ENCODE data around the gene TTC7B. TPM values are rescaled to one million over a fixed set of nuclear protein-coding genes. Genes with fewer than 3 reads are reported as not detected.
"Not testable (repeated sequence)": the region's sequence is repeated elsewhere in the genome, so short reads cannot be mapped to it uniquely, and the experiment has no call there.

Gene TTC7B
- total and polyA plus RNA-seq, 7 donors = 18.9 to 97.0 (median 59.0) TPM

- 1 to 2% (median 1%) methylated on average over 42 of the region's 42 CpGs for WGBS, 3 donors
- DNase-seq = peak; percentile 94 to 96
- intact Hi-C loops (cut with DNase I) = no loop called here
- peak overlapping the region; percentile 65 for H3K4me3 ChIP-seq
- H3K9me3 ChIP-seq = no peaks in the 10 kb centered on the region
- no peaks in the 10 kb centered on the region for H3K36me3 ChIP-seq (ENCODE audit: insufficient read depth in 1 of 2, low read depth in 1 of 2)
- TF ChIP-seq, protein P1, sequence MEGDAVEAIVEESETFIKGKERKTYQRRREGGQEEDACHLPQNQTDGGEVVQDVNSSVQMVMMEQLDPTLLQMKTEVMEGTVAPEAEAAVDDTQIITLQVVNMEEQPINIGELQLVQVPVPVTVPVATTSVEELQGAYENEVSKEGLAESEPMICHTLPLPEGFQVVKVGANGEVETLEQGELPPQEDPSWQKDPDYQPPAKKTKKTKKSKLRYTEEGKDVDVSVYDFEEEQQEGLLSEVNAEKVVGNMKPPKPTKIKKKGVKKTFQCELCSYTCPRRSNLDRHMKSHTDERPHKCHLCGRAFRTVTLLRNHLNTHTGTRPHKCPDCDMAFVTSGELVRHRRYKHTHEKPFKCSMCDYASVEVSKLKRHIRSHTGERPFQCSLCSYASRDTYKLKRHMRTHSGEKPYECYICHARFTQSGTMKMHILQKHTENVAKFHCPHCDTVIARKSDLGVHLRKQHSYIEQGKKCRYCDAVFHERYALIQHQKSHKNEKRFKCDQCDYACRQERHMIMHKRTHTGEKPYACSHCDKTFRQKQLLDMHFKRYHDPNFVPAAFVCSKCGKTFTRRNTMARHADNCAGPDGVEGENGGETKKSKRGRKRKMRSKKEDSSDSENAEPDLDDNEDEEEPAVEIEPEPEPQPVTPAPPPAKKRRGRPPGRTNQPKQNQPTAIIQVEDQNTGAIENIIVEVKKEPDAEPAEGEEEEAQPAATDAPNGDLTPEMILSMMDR (IDR thresholded peaks at IDR 0.05) = no peak
- H3K4me1 ChIP-seq = no peaks in the 10 kb centered on the region
- H3K27me3 ChIP-seq (ENCODE audit: insufficient read depth in 3 of 3, low read length in 2 of 3) = no peaks in the 10 kb centered on the region
- ATAC-seq = peak; percentile 99 to 100 (median 100)
- H3K27ac ChIP-seq = peak overlapping the region; percentile 86
These were observed 11.8 kb upstream of the TTC7B start for GRCh38 chr14:90827919-90828610.

DNA sequence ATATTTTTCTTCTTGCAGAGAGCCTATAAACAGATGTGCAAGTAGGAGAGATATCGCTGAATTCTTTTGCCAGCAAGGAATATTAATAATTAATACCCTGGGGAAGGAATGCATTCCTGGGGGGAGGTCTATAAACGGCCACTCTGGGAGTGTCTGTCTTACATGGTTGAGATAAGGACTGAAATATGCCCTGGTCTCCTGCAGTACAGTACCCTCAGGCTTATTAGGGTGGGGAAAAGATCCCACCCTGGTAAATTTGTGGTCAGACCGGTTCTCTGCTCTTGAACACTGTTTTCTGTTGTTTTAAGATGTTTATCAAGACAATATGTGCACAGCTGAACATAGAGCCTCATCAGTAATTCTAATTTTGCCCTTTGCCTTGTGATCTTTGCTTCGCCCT lies 7.3 kb upstream of the TTC7B start:
- DNase-seq; H3K36me3 ChIP-seq (ENCODE audit: insufficient read depth in 1 of 2, low read depth in 1 of 2); H3K4me1 ChIP-seq; ATAC-seq; H3K4me3 ChIP-seq; H3K27ac ChIP-seq; intact Hi-C loops (cut with DNase I); H3K9me3 ChIP-seq; H3K27me3 ChIP-seq (ENCODE audit: insufficient read depth in 3 of 3, low read length in 2 of 3): not testable (repeated sequence)
- 69 to 77% (median 74%) methylated on average over 4 of the region's 4 CpGs for WGBS, 3 donors

GRCh38 chr14:90820958-90821357 lies 4.7 kb upstream of the TTC7B start:
- TF ChIP-seq, protein P1 (IDR thresholded peaks at IDR 0.05) = no peak
- ATAC-seq (peak in 1 of 4 donors; percentile 48), DNase-seq (no peak)
- Histone ChIP-seq H3K27ac (no peak overlapping the region), H3K4me3 (no peak overlapping the region), H3K36me3 (ENCODE audit: insufficient read depth in 1 of 2, low read depth in 1 of 2) (no peaks in the 10 kb centered on the region), H3K27me3 (ENCODE audit: insufficient read depth in 3 of 3, low read length in 2 of 3) (no peaks in the 10 kb centered on the region), H3K9me3 (no peaks in the 10 kb centered on the region), H3K4me1 (no peaks in the 10 kb centered on the region)
- intact Hi-C loops (cut with DNase I) = no loop called here
- 55 to 64% (median 58%) methylated on average over 11 of the region's 11 CpGs for WGBS, 3 donors

- no peaks in the 10 kb centered on the region for H3K9me3 ChIP-seq
- intact Hi-C loops (cut with DNase I) = loop anchor here in 1 of 2 donors (5.0 kb wide), 1 partner anchor 58 kb away; no protein-coding TSS in a partner anchor
- WGBS, 3 donors = 80 to 86% (median 80%) methylated on average over 5 of the region's 5 CpGs
- no peak for DNase-seq
- TF ChIP-seq, protein P1 (IDR thresholded peaks at IDR 0.05) = no peak
- peaks cover 3% of the 10 kb centered on the region for H3K4me1 ChIP-seq
- no peak for ATAC-seq
- no peaks in the 10 kb centered on the region for H3K36me3 ChIP-seq (ENCODE audit: insufficient read depth in 1 of 2, low read depth in 1 of 2)
- no peak overlapping the region for H3K4me3 ChIP-seq
- no peak overlapping the region for H3K27ac ChIP-seq
- no peaks in the 10 kb centered on the region for H3K27me3 ChIP-seq (ENCODE audit: insufficient read depth in 3 of 3, low read length in 2 of 3)
These were observed 3.6 kb upstream of the TTC7B start for GRCh38 chr14:90819734-90820393.

DNA sequence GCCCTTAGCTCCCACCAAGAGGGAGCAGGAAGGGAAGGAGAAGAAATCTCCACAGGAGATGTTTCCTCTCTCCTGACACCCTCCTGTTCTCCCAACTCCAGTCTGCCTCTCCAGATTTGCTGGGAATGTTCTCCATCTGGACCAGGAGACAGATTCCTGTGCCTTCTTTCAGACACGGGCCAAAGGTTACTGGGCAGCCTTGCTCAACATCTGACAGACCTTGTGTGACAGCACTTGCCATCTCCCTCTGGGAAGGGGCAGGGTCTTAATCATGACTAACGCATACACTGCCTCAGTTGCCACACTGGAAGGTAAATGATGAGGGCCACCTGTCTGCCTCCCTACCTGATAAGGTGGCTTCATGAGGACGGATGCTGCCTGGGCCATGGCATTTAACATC lies 2.5 kb upstream of the TTC7B start:
- Histone ChIP-seq H3K27ac (no peak overlapping the region), H3K9me3 (no peaks in the 10 kb centered on the region), H3K4me1 (peaks cover 4% of the 10 kb centered on the region), H3K36me3 (ENCODE audit: insufficient read depth in 1 of 2, low read depth in 1 of 2) (no peaks in the 10 kb centered on the region), H3K27me3 (ENCODE audit: insufficient read depth in 3 of 3, low read length in 2 of 3) (no peaks in the 10 kb centered on the region), H3K4me3 (no peak overlapping the region)
- WGBS, 3 donors = 80 to 87% (median 80%) methylated on average over 3 of the region's 3 CpGs
- TF ChIP-seq, protein P1 (IDR thresholded peaks at IDR 0.05) = no peak
- intact Hi-C loops (cut with DNase I) = loop anchor here in 1 of 2 donors (5.0 kb wide), 1 partner anchor 56 kb away; no protein-coding TSS in a partner anchor
- no peak for ATAC-seq
- DNase-seq = no peak

Measured in psoas muscle (tissue), 8 donors.